Measurements from ENCODE around the gene NADK.
A peak's percentile ranks its signal among the peaks of the same experiment; 100 is the strongest.

The NADK gene

GRCh38 chr1:1793481-1794244 lies 15.4 kb upstream of the NADK start:
- no peak for DNase-seq
- no peak overlapping the region for H3K4me3 ChIP-seq (ENCODE audit: low read depth, low read length)
- H3K27me3 ChIP-seq (replicated peaks): no peaks in the 10 kb centered on the region
- no peak for TF ChIP-seq CTCF (IDR thresholded peaks at IDR 0.05; ENCODE audit: low read depth, low read length, missing control alignments)
- peaks cover 90% of the 10 kb centered on the region for H3K36me3 ChIP-seq (replicated peaks)
- in situ Hi-C loops (cut with HindIII; ENCODE audit: low pct_ligation_motif_present, low sequenced_read_pairs): no loop called here
- no peak overlapping the region for H3K27ac ChIP-seq

GRCh38 chr1:1788646-1789431 lies 10.6 kb upstream of the NADK start:
- no peak for DNase-seq
- Histone ChIP-seq H3K4me3 (ENCODE audit: low read depth, low read length) (no peak overlapping the region), H3K27ac (no peak overlapping the region), H3K36me3 (replicated peaks) (peaks cover 89% of the 10 kb centered on the region), H3K27me3 (replicated peaks) (no peaks in the 10 kb centered on the region)
- peak; percentile 52 for TF ChIP-seq CTCF (IDR thresholded peaks at IDR 0.05; ENCODE audit: low read depth, low read length, missing control alignments)
- in situ Hi-C loops (cut with HindIII; ENCODE audit: low pct_ligation_motif_present, low sequenced_read_pairs): no loop called here

- H3K36me3 ChIP-seq (replicated peaks): peaks cover 82% of the 10 kb centered on the region
- no peak overlapping the region for H3K27ac ChIP-seq
- in situ Hi-C loops (cut with HindIII; ENCODE audit: low pct_ligation_motif_present, low sequenced_read_pairs): no loop called here
- H3K4me3 ChIP-seq (ENCODE audit: low read depth, low read length): no peak overlapping the region
- no peaks in the 10 kb centered on the region for H3K27me3 ChIP-seq (replicated peaks)
- TF ChIP-seq CTCF (IDR thresholded peaks at IDR 0.05; ENCODE audit: low read depth, low read length, missing control alignments): no peak
- no peak for DNase-seq
Measured at GRCh38 chr1:1788136-1788535, 9.9 kb upstream of the NADK start.

GRCh38 chr1:1786836-1787605 lies 8.8 kb upstream of the NADK start:
- H3K27ac ChIP-seq: no peak overlapping the region
- in situ Hi-C loops (cut with HindIII; ENCODE audit: low pct_ligation_motif_present, low sequenced_read_pairs): no loop called here
- TF ChIP-seq CTCF (IDR thresholded peaks at IDR 0.05; ENCODE audit: low read depth, low read length, missing control alignments): no peak
- H3K4me3 ChIP-seq (ENCODE audit: low read depth, low read length): no peak overlapping the region
- H3K36me3 ChIP-seq (replicated peaks): peaks cover 71% of the 10 kb centered on the region
- H3K27me3 ChIP-seq (replicated peaks): no peaks in the 10 kb centered on the region
- no peak for DNase-seq

- no peaks in the 10 kb centered on the region for H3K27me3 ChIP-seq (replicated peaks)
- TF ChIP-seq CTCF (IDR thresholded peaks at IDR 0.05; ENCODE audit: low read depth, low read length, missing control alignments): no peak
- no peak overlapping the region for H3K4me3 ChIP-seq (ENCODE audit: low read depth, low read length)
- no peak overlapping the region for H3K27ac ChIP-seq
- H3K36me3 ChIP-seq (replicated peaks): peaks cover 58% of the 10 kb centered on the region
- in situ Hi-C loops (cut with HindIII; ENCODE audit: low pct_ligation_motif_present, low sequenced_read_pairs): no loop called here
- no peak for DNase-seq
Measured at GRCh38 chr1:1785666-1786065, 7.4 kb upstream of the NADK start.

Data from brain microvascular endothelial cell (primary cell).